Endothelial cell of umbilical vein (primary cell): Measurements from ENCODE around the gene GPR176. TPM values are rescaled to one million over a fixed set of nuclear protein-coding genes. Genes with fewer than 3 reads are reported as not detected.

ENCODE experiments used
- BruUV-seq: library from RNA; stranded (reverse); fragments of 400-500 nt; replicated peaks from 2 replicates; lab custom pipeline; 2021; lab: Mats Ljungman, UMichigan
- CTCF ChIA-PET: fragments of 300-600, 350-600 bp; sonication (Branson Sonifier 250); formaldehyde crosslinking; loops from one replicate; lab custom pipeline; 2021; ENCODE audit warnings: antibody characterized with exemption, inconsistent platforms; lab: Charles Lee
- POLR2A ChIA-PET: fragments of 300-600, 350-600 bp; sonication (Branson Sonifier 250); formaldehyde crosslinking; loops from one replicate; lab custom pipeline; 2021; ENCODE audit warnings: antibody characterized with exemption, inconsistent platforms; lab: Charles Lee
- DNase-seq: peaks from one replicate; pipeline ENCODE4 v3.0.0-alpha.2; 2011; ENCODE audit warnings: low read depth, low spot score
- FAIRE-seq: peaks from 2 replicates; lab custom pipeline; 2011; peaks lifted over from hg19 to GRCh38; lab: Jason Lieb, UNC
- H2AFZ ChIP-seq: 2 replicates; pipeline ENCODE4 v1.6.0; 2012; ENCODE audit warnings: low read depth, low read length, control low read depth, inconsistent platforms
- H3K27ac ChIP-seq: 2 replicates; pipeline ENCODE4 v1.5.1; 2011; ENCODE audit warnings: low read depth, mild to moderate bottlenecking, control low read depth, low read length, moderate library complexity; ENCODE audit not compliant: insufficient read depth
- H3K27me3 ChIP-seq, 2 experiments: 2 replicates each; pipeline versions ENCODE4 v1.6.0 to v1.6.1; 2011; ENCODE audit warnings: low read length in 2 of 2, mixed read lengths in 1 of 2; ENCODE audit not compliant: control insufficient read depth in 2 of 2, insufficient read depth in 2 of 2
- H3K36me3 ChIP-seq, 2 experiments: 2 replicates in 1 of 2; 3 replicates in 1 of 2; pipeline ENCODE4 v1.5.1; 2011; ENCODE audit warnings: low read length in 2 of 2, mild to moderate bottlenecking in 1 of 2, moderate library complexity in 1 of 2; ENCODE audit not compliant: control insufficient read depth in 2 of 2, insufficient read depth in 2 of 2; ENCODE audit errors: extremely low read depth in 1 of 2
- H3K4me1 ChIP-seq: 3 replicates; pipeline ENCODE4 v1.5.1; 2011; ENCODE audit warnings: mild to moderate bottlenecking, low read length; ENCODE audit not compliant: control insufficient read depth, insufficient read depth; ENCODE audit errors: extremely low read depth
- H3K4me2 ChIP-seq: 2 replicates; pipeline ENCODE4 v1.6.1; 2011; ENCODE audit warnings: low read length, control low read depth, mixed read lengths; ENCODE audit not compliant: insufficient read depth
- H3K4me3 ChIP-seq, 3 experiments: fragments of 200-600 bp in 1 of 3; sonication (generic), shearing (Covaris generic) in 1 of 3; replicated peaks in 1 of 3; 2 replicates each; pipeline ENCODE4 v1.5.1; 2011 to 2016; ENCODE audit warnings: control low read depth in 3 of 3, low read length in 3 of 3, mild to moderate bottlenecking in 2 of 3, inconsistent platforms in 1 of 3, low read depth in 1 of 3, moderate library complexity in 1 of 3; ENCODE audit not compliant: insufficient read depth in 1 of 3
- H3K79me2 ChIP-seq: 2 replicates; pipeline ENCODE4 v1.6.0; 2012; ENCODE audit warnings: low read length, inconsistent platforms; ENCODE audit not compliant: control insufficient read depth, insufficient read depth
- H3K9ac ChIP-seq: replicated peaks from 2 replicates; pipeline ENCODE3; 2011; ENCODE audit warnings: low read length, control low read depth; ENCODE audit not compliant: insufficient read depth; ENCODE audit errors: extremely low read depth
- H3K9me1 ChIP-seq: replicated peaks from 3 replicates; pipeline ENCODE4 v1.6.0; 2011; ENCODE audit warnings: mild to moderate bottlenecking, low read length; ENCODE audit not compliant: control insufficient read depth, insufficient read depth; ENCODE audit errors: extremely low read depth
- H3K9me3 ChIP-seq: replicated peaks from 2 replicates; pipeline ENCODE4 v1.5.1; 2012; ENCODE audit warnings: low read length, inconsistent platforms; ENCODE audit not compliant: control insufficient read depth, insufficient read depth
- H4K20me1 ChIP-seq: replicated peaks from 2 replicates; pipeline ENCODE3; 2011; ENCODE audit warnings: mild to moderate bottlenecking, low read length; ENCODE audit not compliant: control insufficient read depth, insufficient read depth; ENCODE audit errors: extremely low read depth
- CTCF ChIP-seq, 2 donors: IDR thresholded peaks; 1 replicate in 1 of 2; 2 replicates in 1 of 2; pipeline ENCODE4 v1.5.1; 2011; ENCODE audit warnings: low read length in 2 of 2, mild to moderate bottlenecking in 2 of 2, moderate library complexity in 2 of 2, control low read depth in 1 of 2, inconsistent platforms in 1 of 2, low read depth in 1 of 2; ENCODE audit not compliant: insufficient read depth in 1 of 2; ENCODE audit errors: extremely low read depth in 1 of 2
- EZH2 ChIP-seq: IDR thresholded peaks from 2 replicates; pipeline ENCODE4 v1.6.1; 2012; ENCODE audit warnings: borderline replicate concordance, low read depth, mild to moderate bottlenecking, moderate library complexity, low read length, inconsistent platforms; ENCODE audit not compliant: severe bottlenecking
- FOS ChIP-seq: IDR thresholded peaks from 2 replicates; pipeline ENCODE4 v1.6.1; 2011; ENCODE audit warnings: mild to moderate bottlenecking, low read length, moderate library complexity, borderline replicate concordance; ENCODE audit not compliant: insufficient read depth
- GATA2 ChIP-seq: IDR thresholded peaks from 2 replicates; pipeline ENCODE4 v1.7.0; 2011; ENCODE audit warnings: low read depth, mild to moderate bottlenecking, moderate library complexity, mixed read lengths, low read length; ENCODE audit not compliant: insufficient read length, insufficient read depth
- JUN ChIP-seq: IDR thresholded peaks from 2 replicates; pipeline ENCODE4 v1.6.1; 2011; ENCODE audit warnings: borderline replicate concordance, low read depth; ENCODE audit not compliant: insufficient read length, insufficient read depth
- MAX ChIP-seq: IDR thresholded peaks from 2 replicates; pipeline ENCODE4 v1.6.1; 2011; ENCODE audit not compliant: insufficient read depth, insufficient read length
- MYC ChIP-seq: IDR thresholded peaks from one replicate; pipeline ENCODE4 v1.6.1; 2011; ENCODE audit warnings: mild to moderate bottlenecking, low read depth, low read length
- POLR2A ChIP-seq: IDR thresholded peaks from 2 replicates; pipeline ENCODE4 v1.6.1; 2012; ENCODE audit warnings: low read depth, mild to moderate bottlenecking, control low read depth, low read length
- POLR2AphosphoS5 ChIP-seq: IDR thresholded peaks from 2 replicates; pipeline ENCODE4 v1.6.1; 2012; ENCODE audit warnings: low read depth, mild to moderate bottlenecking, control low read depth, low read length, moderate library complexity; ENCODE audit not compliant: insufficient read depth
- dilution Hi-C: fragments of 300-500 bp; cut with MboI; formaldehyde crosslinking; loops from one replicate; pipeline ENCODE4 v1.15.0; 2019; ENCODE audit warnings: low sequenced_read_pairs; ENCODE audit not compliant: extremely low pct_ligation_motif_present
- intact Hi-C: fragments of 100-400 bp; cut with micrococcal nuclease; formaldehyde crosslinking; loops from one replicate; pipeline ENCODE4 v1.10.0; 2022
- polyA plus RNA-seq, 4 experiments: library from polyadenylated mRNA; depleted of rRNA in 3 of 4; stranded (reverse) in 3 of 4; unstranded in 1 of 4; fragments of >200 nt; gene quantifications; 2 replicates each; pipeline versions ENCODE4 v1.2.1 to v1.2.3, GENCODE V29; 2011 to 2012; ENCODE audit warnings: missing spikeins in 1 of 4
- total RNA-seq: library from RNA; stranded (reverse); gene quantifications from 2 replicates; pipeline ENCODE4 v1.2.3, GENCODE V29; 2021

The GPR176 gene
- total and polyA plus RNA-seq, 2 donors (not counting 3 experiments of a cell fraction or from before 2014, with no cell fraction given), result 35.3 to 68.7 TPM

GRCh38 chr15:39934397-39935071, 14.5 kb upstream of the GPR176 start:
- Histone ChIP-seq H3K79me2 (peaks cover 38% of the 10 kb centered on the region), H3K9me1 (no peaks in the 10 kb centered on the region), H3K9ac (peak overlapping the region; percentile 63), H3K27me3 (no peaks in the 10 kb centered on the region), H3K36me3 (no peaks in the 10 kb centered on the region), H3K4me2 (peak overlapping the region; percentile 88), H4K20me1 (no peaks in the 10 kb centered on the region), H3K27ac (peak overlapping the region; percentile 92), H2AFZ (peak overlapping the region; percentile 79), H3K9me3 (no peaks in the 10 kb centered on the region), H3K4me3 (peak overlapping the region; percentile 33 to 77 (median 57)), H3K4me1 (peaks cover 22% of the 10 kb centered on the region)
- ChIA-PET CTCF (interaction anchor here (0.9 to 3.6 kb wide), 13 partner anchors 9 to 249 kb away, joined by 3 to 34 read pairs (median 4); partner anchors contain the start of gene GPR176), POLR2A (interaction anchor here (0.5 to 3.2 kb wide), 6 partner anchors 10 to 47 kb away, joined by 3 to 21 read pairs (median 4); partner anchors contain the start of gene GPR176)
- TSS peak; percentile 53 for BruUV-seq
- dilution Hi-C loops, result no loop called here
- peak; percentile 47 for DNase-seq
- intact Hi-C loops, result loop anchor here (1.0 to 5.0 kb wide), 6 partner anchors 14 to 337 kb away; partner anchors contain the start of genes BMF, FSIP1 and GPR176
- no peak for FAIRE-seq
- no peak for TF ChIP-seq POLR2A
- no peak for TF ChIP-seq POLR2AphosphoS5
- no peak for TF ChIP-seq CTCF (IDR thresholded peaks at IDR 0.05; ENCODE audit: extremely low read depth in 1 of 2, insufficient read depth in 1 of 2, low read depth in 1 of 2, low read length in 2 of 2)
- TF ChIP-seq EZH2, result no peak
- no peak for TF ChIP-seq MAX
- no peak for TF ChIP-seq JUN
- no peak for TF ChIP-seq MYC
- TF ChIP-seq GATA2, result no peak
- no peak for TF ChIP-seq FOS
